ENCODE results near the gene CYSTM1.

Gene CYSTM1

DNA sequence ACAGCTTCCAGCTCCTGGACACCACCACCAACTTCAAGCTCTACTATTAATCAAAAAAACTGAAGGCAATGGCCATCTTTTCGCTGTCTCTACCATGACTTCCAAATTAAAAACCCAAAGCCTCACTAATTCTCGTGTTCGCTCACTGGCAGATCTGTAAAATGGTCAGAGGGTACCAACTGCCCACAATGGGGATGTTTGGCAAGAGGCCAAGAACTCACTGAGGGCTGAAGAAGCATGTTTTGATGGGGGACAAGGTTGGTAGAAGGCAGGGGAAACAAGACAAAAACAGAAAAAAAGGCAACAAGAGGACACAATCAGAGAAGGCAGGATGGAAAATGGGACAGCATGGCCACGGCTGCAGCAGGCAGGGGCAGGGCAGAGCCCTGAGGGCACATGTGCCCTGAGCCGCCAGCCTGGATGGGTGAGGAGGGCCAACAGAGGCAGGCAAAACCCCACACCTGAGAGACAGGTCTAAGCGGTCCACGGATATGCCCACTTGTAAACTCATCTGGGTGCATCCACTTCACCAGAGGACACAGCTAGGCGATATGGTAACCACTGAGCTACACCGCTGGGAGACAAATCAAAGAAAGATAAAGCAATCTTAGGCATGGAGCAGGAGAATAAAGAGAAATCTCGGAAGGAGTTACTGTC, 77.6 kb downstream of the CYSTM1 start:
- in situ Hi-C loops (cut with MboI; ENCODE audit: low pct_unique_long_range_greater_than_20kb, low sequenced_read_pairs, unreplicated experiment): no loop called here
- DNase-seq (ENCODE audit: low spot score): no peak
- TF ChIP-seq, protein P1, sequence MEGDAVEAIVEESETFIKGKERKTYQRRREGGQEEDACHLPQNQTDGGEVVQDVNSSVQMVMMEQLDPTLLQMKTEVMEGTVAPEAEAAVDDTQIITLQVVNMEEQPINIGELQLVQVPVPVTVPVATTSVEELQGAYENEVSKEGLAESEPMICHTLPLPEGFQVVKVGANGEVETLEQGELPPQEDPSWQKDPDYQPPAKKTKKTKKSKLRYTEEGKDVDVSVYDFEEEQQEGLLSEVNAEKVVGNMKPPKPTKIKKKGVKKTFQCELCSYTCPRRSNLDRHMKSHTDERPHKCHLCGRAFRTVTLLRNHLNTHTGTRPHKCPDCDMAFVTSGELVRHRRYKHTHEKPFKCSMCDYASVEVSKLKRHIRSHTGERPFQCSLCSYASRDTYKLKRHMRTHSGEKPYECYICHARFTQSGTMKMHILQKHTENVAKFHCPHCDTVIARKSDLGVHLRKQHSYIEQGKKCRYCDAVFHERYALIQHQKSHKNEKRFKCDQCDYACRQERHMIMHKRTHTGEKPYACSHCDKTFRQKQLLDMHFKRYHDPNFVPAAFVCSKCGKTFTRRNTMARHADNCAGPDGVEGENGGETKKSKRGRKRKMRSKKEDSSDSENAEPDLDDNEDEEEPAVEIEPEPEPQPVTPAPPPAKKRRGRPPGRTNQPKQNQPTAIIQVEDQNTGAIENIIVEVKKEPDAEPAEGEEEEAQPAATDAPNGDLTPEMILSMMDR (IDR thresholded peaks at IDR 0.05; ENCODE audit: extremely low read depth, insufficient read depth, missing control alignments): no peak

DNA sequence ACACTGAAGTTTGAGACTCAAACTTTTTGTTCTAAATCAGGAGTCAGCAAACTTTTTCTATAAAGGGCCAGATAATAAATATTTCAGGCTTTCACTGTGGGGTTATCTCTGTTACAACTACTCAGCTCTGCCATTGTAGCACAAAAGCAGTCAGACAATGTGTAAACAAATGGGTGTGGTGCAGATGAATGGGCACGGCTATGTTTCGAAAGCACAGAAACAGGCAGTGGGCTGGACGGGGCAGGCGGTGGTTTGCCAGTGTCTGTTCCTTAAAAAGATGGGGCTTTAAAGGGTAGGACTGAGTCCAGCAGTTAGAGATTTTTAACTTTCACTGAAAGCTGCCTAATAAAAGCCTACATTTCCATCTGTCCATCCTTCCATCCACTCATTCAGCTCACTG, 79.0 kb downstream of the CYSTM1 start:
- DNase-seq (ENCODE audit: low spot score): no peak
- TF ChIP-seq, protein P1 (IDR thresholded peaks at IDR 0.05; ENCODE audit: extremely low read depth, insufficient read depth, missing control alignments): no peak
- in situ Hi-C loops (cut with MboI; ENCODE audit: low pct_unique_long_range_greater_than_20kb, low sequenced_read_pairs, unreplicated experiment): no loop called here

DNA sequence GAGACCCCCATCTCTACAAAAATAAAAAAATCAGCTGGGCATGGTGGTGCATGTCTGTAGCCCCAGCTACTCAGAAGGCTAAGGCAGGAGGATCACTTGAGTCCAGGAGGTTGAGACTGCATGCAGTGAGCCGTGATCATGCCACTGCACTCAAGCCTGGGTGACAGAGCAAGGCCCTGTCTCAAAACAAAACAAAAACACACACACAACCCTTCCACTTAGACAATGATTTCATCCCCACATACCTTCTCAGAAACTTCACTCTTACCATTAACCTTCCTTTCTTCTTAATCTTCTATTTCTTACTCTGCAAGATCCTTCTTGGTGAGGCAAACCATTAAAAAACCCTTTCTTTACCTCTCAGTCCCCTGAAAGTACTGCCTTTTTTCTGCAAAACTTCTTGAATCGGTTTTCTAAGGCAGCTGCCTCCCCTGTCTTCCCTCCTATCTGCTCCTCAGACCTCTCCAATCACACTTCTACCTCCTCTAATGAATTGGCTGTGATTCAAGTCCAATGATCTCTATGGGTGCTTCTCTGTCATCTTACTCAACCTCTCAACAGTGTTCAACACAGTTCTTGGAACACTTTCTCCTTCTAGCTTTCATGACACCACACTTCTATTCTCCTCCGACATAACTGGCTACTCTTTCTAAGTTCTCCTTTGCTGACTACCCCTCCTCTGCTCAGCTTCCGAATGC, 80.6 kb downstream of the CYSTM1 start:
- no peak for DNase-seq (ENCODE audit: low spot score)
- TF ChIP-seq, protein P1 (IDR thresholded peaks at IDR 0.05; ENCODE audit: extremely low read depth, insufficient read depth, missing control alignments): no peak
- in situ Hi-C loops (cut with MboI; ENCODE audit: low pct_unique_long_range_greater_than_20kb, low sequenced_read_pairs, unreplicated experiment): no loop called here

DNA sequence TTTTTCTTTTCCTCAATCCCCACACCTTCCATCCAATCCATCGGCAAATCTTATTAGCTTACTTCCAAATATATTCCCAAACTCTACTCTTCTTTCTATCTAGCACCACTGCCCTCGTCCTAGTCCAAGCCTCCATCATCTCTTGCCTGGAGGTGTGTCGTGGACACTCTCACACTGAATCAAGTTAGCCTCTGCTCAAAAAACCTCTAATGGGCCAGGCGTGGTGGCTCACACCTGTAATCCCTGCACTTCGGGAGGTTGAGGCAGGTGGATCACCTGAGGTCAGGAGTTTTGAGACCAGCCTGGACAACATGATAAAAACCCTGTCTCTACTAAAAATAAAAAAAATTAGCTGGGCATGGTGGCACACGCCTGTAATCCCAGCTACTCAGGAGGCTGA, 81.7 kb downstream of the CYSTM1 start:
- in situ Hi-C loops (cut with MboI; ENCODE audit: low pct_unique_long_range_greater_than_20kb, low sequenced_read_pairs, unreplicated experiment): no loop called here
- DNase-seq (ENCODE audit: low spot score): no peak
- TF ChIP-seq, protein P1 (IDR thresholded peaks at IDR 0.05; ENCODE audit: extremely low read depth, insufficient read depth, missing control alignments): no peak

DNA sequence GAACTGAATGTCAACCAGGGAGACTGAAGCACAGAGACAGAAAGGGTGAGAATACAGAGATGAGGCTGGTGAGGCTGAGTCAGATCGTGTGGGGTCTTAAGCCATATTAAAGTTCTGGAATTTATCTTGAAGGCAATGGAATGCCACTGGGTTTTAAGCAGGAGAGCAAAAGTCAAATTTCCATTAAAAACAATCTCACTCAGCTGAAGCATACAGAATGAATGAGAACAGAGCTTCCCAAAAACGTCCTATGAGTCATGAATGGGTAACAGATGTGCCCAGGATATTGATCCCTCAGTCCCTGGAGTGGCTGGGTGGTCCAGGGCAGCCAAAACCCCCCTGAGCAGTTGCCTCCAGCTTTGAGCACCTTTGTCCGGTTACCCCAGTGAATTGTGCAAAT, 83.0 kb downstream of the CYSTM1 start:
- in situ Hi-C loops (cut with MboI; ENCODE audit: low pct_unique_long_range_greater_than_20kb, low sequenced_read_pairs, unreplicated experiment): no loop called here
- TF ChIP-seq, protein P1 (IDR thresholded peaks at IDR 0.05; ENCODE audit: extremely low read depth, insufficient read depth, missing control alignments): no peak
- DNase-seq (ENCODE audit: low spot score): no peak

DNA sequence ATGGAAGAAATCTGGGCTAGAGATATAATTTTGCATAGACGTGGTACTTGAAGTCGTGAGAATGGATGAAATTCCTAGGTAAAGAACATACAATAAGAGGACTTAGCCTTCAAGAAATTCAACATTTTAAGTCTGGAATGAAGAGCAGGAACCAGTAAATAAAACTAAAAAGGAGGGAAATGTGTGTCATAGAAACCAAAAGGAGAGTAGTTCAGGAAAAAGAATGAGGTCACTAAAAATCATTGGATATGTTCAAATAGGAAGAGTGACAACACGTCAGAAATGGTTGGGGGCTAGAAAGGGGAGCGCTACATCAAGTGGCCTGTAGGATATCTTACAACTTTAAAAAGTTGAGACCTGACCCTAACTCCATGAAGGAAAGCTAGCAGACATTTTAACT, 83.9 kb downstream of the CYSTM1 start:
- TF ChIP-seq, protein P1 (IDR thresholded peaks at IDR 0.05; ENCODE audit: extremely low read depth, insufficient read depth, missing control alignments): no peak
- no peak for DNase-seq (ENCODE audit: low spot score)
- in situ Hi-C loops (cut with MboI; ENCODE audit: low pct_unique_long_range_greater_than_20kb, low sequenced_read_pairs, unreplicated experiment): no loop called here

Measured in GM13977 (cell line).